GM12875 (cell line): ENCODE measurements around the gene RPTOR.

ENCODE experiments used
- H3K4me3 ChIP-seq: one replicate; pipeline ENCODE4 v1.5.1; 2011; ENCODE audit warnings: low read depth, low read length, control low read depth
- CTCF ChIP-seq: IDR thresholded peaks from 2 replicates; pipeline ENCODE4 v1.5.1; 2011; ENCODE audit warnings: low read depth, mild to moderate bottlenecking, control low read depth, inconsistent platforms, low read length, moderate library complexity, borderline replicate concordance; ENCODE audit not compliant: insufficient read depth

The RPTOR gene

GRCh38 chr17:80689129-80689619, 144.5 kb downstream of the RPTOR start:
- no peak for TF ChIP-seq CTCF
- H3K4me3 ChIP-seq: no peak overlapping the region

- TF ChIP-seq CTCF: no peak
- no peak overlapping the region for H3K4me3 ChIP-seq
These were observed 147.1 kb downstream of the RPTOR start for GRCh38 chr17:80691784-80692183.

DNA sequence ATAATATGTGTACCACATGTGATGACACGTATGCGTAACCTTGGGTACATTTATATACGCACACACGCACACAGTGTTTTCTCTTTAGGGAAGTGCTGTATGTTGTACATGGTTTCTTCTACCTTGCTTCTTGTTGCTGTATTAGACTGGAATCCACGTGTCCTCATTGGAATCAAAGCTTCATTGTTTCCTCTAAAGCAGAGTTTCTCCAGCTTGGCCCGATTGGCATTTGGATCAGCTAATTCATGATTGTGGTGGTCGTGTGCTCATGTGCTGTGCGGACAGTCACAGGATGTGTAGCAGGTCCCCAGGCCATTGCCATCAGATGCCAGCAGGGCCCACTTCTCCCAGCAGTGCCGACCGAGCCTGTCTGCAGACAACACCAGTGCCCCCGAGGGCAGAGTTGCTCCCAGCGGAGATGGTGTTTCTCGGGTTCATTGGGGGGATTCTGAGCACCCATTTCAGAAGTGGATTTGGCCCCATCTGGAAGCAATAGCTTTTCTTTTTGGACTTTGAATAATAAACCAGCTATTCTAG, 148.4 kb downstream of the RPTOR start:
- no peak overlapping the region for H3K4me3 ChIP-seq

GRCh38 chr17:80693511-80693910, 148.9 kb downstream of the RPTOR start:
- no peak overlapping the region for H3K4me3 ChIP-seq
- no peak for TF ChIP-seq CTCF

More for the DNA sequence above, 148.4 kb downstream of the RPTOR start:
- TF ChIP-seq CTCF: no peak

DNA sequence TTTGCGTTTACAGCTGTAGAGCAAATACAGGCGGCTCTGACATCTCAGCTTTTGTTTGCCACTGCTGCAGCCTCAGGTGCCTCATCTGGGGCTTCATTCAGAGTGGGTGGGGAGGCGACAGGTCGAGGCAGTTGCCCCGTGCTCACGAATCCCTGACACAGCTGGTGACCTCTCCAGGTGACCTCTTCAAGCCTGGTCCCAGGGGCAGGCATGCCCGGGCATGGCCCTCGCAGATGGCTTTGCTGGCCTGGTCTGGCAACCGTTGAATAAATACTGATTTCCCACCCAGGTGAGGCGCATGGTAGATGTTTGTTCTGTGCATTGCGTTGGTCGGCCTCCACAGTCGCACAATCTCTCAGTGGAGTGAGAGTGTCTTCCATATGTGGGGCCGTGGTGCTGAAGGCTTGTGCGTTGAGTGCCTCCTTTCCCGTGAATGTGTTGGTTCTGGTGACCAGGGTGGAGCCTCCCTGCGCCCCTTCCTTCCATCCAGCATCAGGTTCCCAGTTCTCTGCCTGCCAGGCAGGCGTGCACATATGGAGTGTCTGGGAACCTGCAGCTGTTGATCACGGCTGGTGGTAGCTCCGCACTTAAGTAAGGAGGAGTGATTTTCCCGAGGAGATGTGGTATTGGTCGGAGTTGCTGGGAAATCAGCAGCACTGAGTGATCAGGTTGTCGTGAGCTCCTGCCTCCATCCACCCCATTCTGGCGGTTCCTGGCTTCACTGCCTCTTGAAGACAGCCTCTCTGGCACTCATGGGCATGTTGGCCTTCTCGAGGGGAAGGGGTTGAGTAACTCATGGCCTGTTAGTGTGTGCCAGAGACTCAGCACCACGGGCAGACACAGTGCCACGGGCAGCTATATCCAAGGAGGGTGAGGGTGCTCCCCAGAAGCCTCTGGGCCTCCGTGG, 149.7 kb downstream of the RPTOR start:
- no peak overlapping the region for H3K4me3 ChIP-seq
- no peak for TF ChIP-seq CTCF

- H3K4me3 ChIP-seq: no peak overlapping the region
- no peak for TF ChIP-seq CTCF
These were observed 150.6 kb downstream of the RPTOR start for GRCh38 chr17:80694992-80695912.
